Measurements from ENCODE around the gene KDM4B.

KDM4B gene

DNA sequence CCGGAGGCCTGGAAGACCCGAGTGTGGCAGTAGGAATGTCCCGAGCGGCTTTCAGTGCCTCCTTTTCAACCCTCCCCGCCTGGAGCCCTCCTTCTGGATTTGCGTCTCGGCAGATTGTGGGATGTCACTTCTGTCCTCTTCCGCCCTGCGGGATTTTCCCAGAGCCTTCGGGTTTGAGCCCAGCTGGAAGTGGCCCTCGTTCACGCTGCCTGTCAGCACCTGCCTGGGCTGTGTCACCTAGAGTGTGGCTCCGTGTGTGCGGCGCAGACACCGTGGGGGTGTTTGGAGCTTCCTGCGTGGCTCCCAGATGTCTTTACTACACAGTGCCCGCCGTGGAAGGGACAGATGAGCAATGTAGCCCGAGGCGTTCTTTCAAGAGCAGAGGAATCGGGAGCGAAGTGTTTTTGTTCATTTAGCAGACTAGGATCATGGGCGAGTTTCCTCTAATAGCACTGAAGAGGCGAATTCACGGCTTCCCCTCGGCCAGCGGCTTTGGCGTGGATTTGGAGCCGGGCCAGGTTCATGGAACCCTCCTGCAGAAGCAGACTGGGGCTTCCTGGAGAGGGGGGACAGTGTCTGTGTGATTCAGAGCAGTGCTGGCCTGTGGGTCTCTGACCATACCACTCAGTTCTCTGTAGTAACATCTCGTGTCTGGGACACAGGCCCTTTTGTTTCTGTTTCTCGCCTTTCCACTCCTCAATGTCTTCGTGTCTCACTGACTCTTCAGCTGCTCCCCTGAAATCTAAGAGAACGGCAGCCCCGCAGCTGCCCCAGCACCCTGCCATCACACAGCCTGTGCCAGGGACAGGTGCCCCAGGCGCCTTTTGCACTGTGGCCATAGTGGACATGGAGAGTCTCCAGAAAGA, 68.0 kb downstream of the KDM4B start:
- peak; percentile 66 for DNase-seq (ENCODE audit: low read depth, low spot score)
- TF ChIP-seq, protein P1, sequence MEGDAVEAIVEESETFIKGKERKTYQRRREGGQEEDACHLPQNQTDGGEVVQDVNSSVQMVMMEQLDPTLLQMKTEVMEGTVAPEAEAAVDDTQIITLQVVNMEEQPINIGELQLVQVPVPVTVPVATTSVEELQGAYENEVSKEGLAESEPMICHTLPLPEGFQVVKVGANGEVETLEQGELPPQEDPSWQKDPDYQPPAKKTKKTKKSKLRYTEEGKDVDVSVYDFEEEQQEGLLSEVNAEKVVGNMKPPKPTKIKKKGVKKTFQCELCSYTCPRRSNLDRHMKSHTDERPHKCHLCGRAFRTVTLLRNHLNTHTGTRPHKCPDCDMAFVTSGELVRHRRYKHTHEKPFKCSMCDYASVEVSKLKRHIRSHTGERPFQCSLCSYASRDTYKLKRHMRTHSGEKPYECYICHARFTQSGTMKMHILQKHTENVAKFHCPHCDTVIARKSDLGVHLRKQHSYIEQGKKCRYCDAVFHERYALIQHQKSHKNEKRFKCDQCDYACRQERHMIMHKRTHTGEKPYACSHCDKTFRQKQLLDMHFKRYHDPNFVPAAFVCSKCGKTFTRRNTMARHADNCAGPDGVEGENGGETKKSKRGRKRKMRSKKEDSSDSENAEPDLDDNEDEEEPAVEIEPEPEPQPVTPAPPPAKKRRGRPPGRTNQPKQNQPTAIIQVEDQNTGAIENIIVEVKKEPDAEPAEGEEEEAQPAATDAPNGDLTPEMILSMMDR (IDR thresholded peaks at IDR 0.05; ENCODE audit: low read depth, low read length) = no peak
- H3K4me3 ChIP-seq (ENCODE audit: low read depth, low read length) = no peak overlapping the region
- in situ Hi-C loops (cut with HindIII; ENCODE audit: low sequenced_read_pairs) = no loop called here

DNA sequence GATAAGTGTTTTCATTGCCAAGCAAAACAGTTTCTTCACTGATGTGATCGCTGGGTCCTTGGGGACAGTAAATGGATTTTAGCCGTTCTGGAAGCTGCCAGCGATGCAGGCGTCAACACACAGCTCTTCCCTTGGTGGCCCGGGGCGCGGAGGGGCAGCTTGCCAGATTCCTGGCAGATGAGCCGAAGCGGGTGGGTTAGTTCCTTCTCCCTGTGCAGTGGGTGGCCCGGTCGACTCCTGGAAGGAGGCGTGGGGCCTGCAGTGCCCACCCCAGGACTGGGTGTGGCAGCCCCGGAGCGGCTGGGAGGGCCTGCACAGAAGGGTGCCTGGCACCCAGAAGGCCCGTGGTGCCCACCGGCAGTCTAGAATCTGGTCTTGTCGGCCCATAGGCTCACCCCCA, 69.0 kb downstream of the KDM4B start:
- TF ChIP-seq, protein P1 (IDR thresholded peaks at IDR 0.05; ENCODE audit: low read depth, low read length) = no peak
- no peak for DNase-seq (ENCODE audit: low read depth, low spot score)
- no peak overlapping the region for H3K4me3 ChIP-seq (ENCODE audit: low read depth, low read length)
- in situ Hi-C loops (cut with HindIII; ENCODE audit: low sequenced_read_pairs) = no loop called here

DNA sequence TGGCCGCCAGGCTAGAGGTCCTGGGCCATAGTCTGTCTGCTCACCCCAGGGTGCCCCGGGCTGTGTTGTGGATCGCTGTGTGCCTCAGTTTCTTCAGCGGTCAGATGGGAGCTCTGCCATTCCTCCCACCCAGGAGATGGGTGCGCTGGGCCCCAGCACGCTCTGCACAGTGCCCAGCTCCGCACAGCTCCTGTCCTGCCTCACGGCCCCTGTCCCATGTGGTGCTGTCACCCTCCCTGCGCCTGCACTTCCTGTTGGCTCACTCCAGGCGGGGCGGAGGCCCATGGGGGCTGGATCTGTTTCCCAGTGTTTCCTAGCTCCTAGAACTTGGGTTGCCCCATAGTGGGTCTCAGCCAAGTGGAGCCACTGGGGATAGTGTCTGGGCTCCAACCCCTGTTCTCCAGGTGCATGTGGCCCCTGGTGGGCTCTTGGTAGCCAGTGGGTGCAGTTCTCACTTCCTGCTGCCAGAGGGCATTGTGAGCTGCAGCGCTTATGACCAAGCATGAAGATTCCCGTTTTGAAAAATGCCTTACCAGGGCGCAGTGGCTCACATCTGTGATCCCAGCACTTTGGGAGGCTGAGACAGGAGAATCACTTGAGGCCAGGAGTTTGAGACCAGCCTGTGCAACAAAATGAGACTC, 69.8 kb downstream of the KDM4B start:
- H3K4me3 ChIP-seq (ENCODE audit: low read depth, low read length) = no peak overlapping the region
- no peak for DNase-seq (ENCODE audit: low read depth, low spot score)
- TF ChIP-seq, protein P1 (IDR thresholded peaks at IDR 0.05; ENCODE audit: low read depth, low read length) = peak; percentile 63
- in situ Hi-C loops (cut with HindIII; ENCODE audit: low sequenced_read_pairs) = no loop called here

DNA sequence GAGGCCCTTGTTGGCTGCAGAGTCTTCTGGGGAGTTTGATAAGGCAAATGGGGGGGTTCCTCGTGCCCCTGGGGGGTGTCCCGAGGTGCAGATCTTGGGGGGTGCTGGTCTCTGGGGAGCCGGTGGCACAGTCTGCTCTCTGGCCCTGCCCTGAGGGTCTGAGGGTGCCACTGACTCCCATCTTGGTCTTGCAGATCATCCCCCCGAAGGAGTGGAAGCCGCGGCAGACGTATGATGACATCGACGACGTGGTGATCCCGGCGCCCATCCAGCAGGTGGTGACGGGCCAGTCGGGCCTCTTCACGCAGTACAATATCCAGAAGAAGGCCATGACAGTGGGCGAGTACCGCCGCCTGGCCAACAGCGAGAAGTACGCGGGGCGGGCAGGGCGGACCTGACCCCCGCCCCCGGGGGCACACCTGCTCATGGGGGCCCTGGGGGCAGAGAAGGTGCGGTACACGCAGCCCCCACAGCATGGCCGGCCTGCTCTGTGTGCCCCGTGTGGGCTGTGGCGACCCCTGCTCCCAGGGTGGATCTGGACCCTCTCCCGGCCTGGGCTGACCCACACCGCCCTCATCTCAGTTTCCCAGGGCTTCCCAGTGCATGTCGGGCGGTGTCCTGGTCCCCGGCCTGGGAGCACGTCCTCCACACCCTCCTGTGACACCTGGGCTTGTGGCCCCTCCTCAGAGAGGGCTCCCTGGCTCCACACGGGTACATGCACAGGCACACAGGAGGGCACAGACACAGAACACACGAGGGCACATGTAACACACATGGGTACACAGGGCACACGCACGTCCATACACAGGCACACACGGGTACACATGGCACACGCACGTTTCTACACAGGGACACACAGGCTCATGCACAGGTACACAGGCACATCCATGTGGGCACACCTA, 71.0 kb downstream of the KDM4B start:
- TF ChIP-seq, protein P1 (IDR thresholded peaks at IDR 0.05; ENCODE audit: low read depth, low read length) = no peak
- no peak for DNase-seq (ENCODE audit: low read depth, low spot score)
- in situ Hi-C loops (cut with HindIII; ENCODE audit: low sequenced_read_pairs) = no loop called here
- no peak overlapping the region for H3K4me3 ChIP-seq (ENCODE audit: low read depth, low read length)

DNA sequence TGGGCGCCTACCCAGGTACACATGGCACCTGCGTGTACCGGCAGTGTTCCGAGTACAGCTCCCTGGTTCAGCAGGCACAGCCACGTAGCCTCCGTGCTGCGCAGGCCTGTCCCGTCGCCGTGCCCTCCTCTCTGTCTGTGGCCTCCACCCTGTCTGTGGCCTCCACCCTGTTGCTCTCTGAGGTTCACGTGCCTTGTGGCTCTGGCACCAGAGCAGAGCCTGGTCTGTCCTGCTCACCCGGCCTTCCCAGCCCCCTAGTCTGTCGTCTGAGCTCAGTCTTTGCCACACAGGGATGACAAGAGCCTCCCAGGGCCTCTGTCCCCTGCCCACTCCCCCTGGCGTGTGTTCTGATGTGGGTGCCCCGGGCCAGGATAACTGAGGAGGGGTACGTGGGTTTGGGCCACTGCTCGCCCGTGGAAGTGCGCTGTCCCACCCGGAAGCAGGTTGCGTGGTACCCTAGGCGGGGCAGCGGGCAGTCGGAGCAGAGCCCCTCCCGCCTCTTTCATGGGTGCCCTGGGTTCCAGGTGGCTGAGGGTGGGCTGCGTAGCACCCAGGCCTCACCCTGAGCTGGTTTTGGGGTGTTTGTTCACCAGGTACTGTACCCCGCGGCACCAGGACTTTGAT, 71.7 kb downstream of the KDM4B start:
- no peak for DNase-seq (ENCODE audit: low read depth, low spot score)
- no peak overlapping the region for H3K4me3 ChIP-seq (ENCODE audit: low read depth, low read length)
- TF ChIP-seq, protein P1 (IDR thresholded peaks at IDR 0.05; ENCODE audit: low read depth, low read length) = no peak
- in situ Hi-C loops (cut with HindIII; ENCODE audit: low sequenced_read_pairs) = no loop called here
